Upper lobe of left lung (tissue), 6 donors: ENCODE measurements around the gene HOXD13. TPM values are rescaled to one million over a fixed set of nuclear protein-coding genes. Genes with fewer than 3 reads are reported as not detected.

ENCODE experiments used
- ATAC-seq, 2 donors: fragments of 200-7000 bp; cut with Tn5 transposase; one replicate each; pipeline ENCODE4 v1.9.1; 2022; ENCODE audit warnings: mild to moderate bottlenecking in 2 of 2, moderate library complexity in 2 of 2; ENCODE audit not compliant: low FRiP score in 2 of 2
- DNase-seq, 2 donors: peaks; one replicate each; pipeline ENCODE4 v3.0.0-alpha.2; 2019 to 2020
- H3K27ac ChIP-seq, 4 donors: fragments of 200-600 bp; sonication (generic); one replicate each; pipeline ENCODE4 v1.5.1; 2016 to 2019
- H3K27me3 ChIP-seq, 4 donors: fragments of 200-600 bp; sonication (generic); one replicate each; pipeline ENCODE4 v1.5.1; 2017 to 2019
- H3K36me3 ChIP-seq, 4 donors: fragments of 200-600 bp; sonication (generic); one replicate each; pipeline ENCODE4 v1.5.1; 2016 to 2019
- H3K4me1 ChIP-seq, 4 donors: fragments of 200-600 bp; sonication (generic); one replicate each; pipeline ENCODE4 v1.5.1; 2018 to 2019
- H3K4me3 ChIP-seq, 4 donors: fragments of 200-600 bp; sonication (generic); one replicate each; pipeline ENCODE4 v1.5.1; 2017 to 2019; ENCODE audit warnings: mild to moderate bottlenecking in 2 of 4, moderate library complexity in 1 of 4
- H3K9me3 ChIP-seq, 4 donors: fragments of 200-600 bp; sonication (generic); one replicate each; pipeline ENCODE4 v1.5.1; 2018 to 2019
- CTCF ChIP-seq, 6 experiments: fragments of 450-650 bp in 4 of 6; fragments of 200-600 bp in 2 of 6; sonication (generic) in 2 of 6; IDR thresholded peaks; one replicate each; pipeline ENCODE4 v1.5.1; 2016 to 2019; ENCODE audit warnings: antibody characterized with exemption in 6 of 6
- EP300 ChIP-seq, 4 donors: sonication (generic); formaldehyde crosslinking; IDR thresholded peaks; one replicate each; pipeline ENCODE4 v1.5.1; 2017; ENCODE audit warnings: antibody characterized with exemption in 4 of 4, control low read depth in 2 of 4
- POLR2A ChIP-seq, 4 donors: fragments of 450-650 bp; IDR thresholded peaks; one replicate each; pipeline ENCODE4 v1.5.1; 2016 to 2017; ENCODE audit warnings: antibody characterized with exemption in 4 of 4, mild to moderate bottlenecking in 2 of 4
- POLR2AphosphoS5 ChIP-seq, 2 donors: sonication (generic); formaldehyde crosslinking; IDR thresholded peaks; one replicate each; pipeline ENCODE4 v1.5.1; 2017; ENCODE audit warnings: antibody characterized with exemption in 2 of 2
- WGBS, 2 donors: methylation state at CpG; one replicate each; pipeline ENCODE4 v1.1.5; 2017 to 2018; 5-methylcytosine and 5-hydroxymethylcytosine counted together
- total RNA-seq, 6 donors: library from RNA; depleted of rRNA in 4 of 6; stranded (reverse); fragments of >200 nt in 4 of 6; gene quantifications; one replicate each; pipeline versions ENCODE4 v1.1.0 to v1.2.1, GENCODE V29; 2016 to 2021
- donor health status: DM: no; HTN: no; CAD: no; lungs with moderate emphysema.
- donor health status: DM: no; HTN: yes; CAD: no; lungs with severe emphysema.

Gene HOXD13
- total RNA-seq, 6 donors from 2014 or later = not detected

GRCh38 chr2:176100547-176101140, 8.1 kb downstream of the HOXD13 start:
- H3K4me1 ChIP-seq = peaks cover 23 to 49% (median 30%) of the 10 kb centered on the region in 4 donors
- ATAC-seq = no peak

DNA sequence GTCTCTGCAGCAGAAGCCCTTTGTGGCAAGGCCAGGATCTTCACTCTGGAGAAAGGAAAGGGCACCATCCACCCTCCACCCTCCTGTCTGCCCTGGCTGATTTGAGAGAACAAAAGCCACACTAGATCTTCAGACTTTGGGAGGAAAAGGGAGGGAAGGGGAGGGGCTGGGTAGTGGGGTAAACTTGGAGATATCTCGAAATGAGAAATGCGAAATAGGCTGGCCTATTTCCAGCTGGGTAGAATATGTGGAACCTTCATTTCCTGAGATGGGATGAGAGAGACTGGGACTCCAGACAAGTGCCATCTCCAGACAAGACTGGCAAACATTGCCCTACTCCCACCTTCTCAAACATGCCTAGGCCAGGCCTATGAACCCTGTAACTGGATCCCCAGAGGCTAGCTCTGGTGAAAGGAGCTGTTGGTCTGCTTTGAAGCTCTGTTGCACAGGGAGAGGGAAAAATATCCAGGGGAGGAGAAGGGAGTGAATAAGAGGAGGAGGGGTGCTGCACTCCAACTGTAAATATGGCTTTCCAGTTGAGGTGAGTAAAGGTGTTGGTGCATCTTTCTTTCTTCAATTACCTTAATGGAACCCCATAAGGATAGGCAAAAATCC, 8.8 kb downstream of the HOXD13 start:
- Histone ChIP-seq H3K27ac (no peak overlapping the region), H3K9me3 (no peaks in the 10 kb centered on the region), H3K4me1 (peaks cover 22 to 46% (median 31%) of the 10 kb centered on the region in 4 donors), H3K36me3 (no peaks in the 10 kb centered on the region), H3K27me3 (peaks cover 0 to 95% (median 63%) of the 10 kb centered on the region in 4 donors), H3K4me3 (no peak overlapping the region)
- 2 to 9% methylated on average over 2 of the region's 2 CpGs for WGBS, 2 donors
- TF ChIP-seq CTCF (IDR thresholded peaks at IDR 0.05) (no peak), POLR2A (IDR thresholded peaks at IDR 0.05) (no peak)
- ATAC-seq (no peak), DNase-seq (no peak)

More at GRCh38 chr2:176100547-176101140, 8.1 kb downstream of the HOXD13 start:
- Histone ChIP-seq H3K27ac (no peak overlapping the region), H3K27me3 (peaks cover 0 to 91% (median 63%) of the 10 kb centered on the region in 4 donors), H3K36me3 (no peaks in the 10 kb centered on the region), H3K4me3 (no peak overlapping the region), H3K9me3 (no peaks in the 10 kb centered on the region)
- DNase-seq = no peak
- WGBS, 2 donors = 12% methylated on average over 14 to 28 of the region's 28 CpGs
- no peak for TF ChIP-seq POLR2A (IDR thresholded peaks at IDR 0.05)
- no peak for TF ChIP-seq CTCF (IDR thresholded peaks at IDR 0.05)
- TF ChIP-seq POLR2AphosphoS5 (IDR thresholded peaks at IDR 0.05) = no peak
- TF ChIP-seq EP300 (IDR thresholded peaks at IDR 0.05) = no peak

- DNase-seq = no peak
- H3K4me1 ChIP-seq = peaks cover 22 to 46% (median 31%) of the 10 kb centered on the region in 4 donors
- H3K27ac ChIP-seq = no peak overlapping the region
- TF ChIP-seq EP300 (IDR thresholded peaks at IDR 0.05) (no peak), POLR2A (IDR thresholded peaks at IDR 0.05) (no peak), POLR2AphosphoS5 (IDR thresholded peaks at IDR 0.05) (no peak), CTCF (IDR thresholded peaks at IDR 0.05) (no peak)
- H3K4me3 ChIP-seq = no peak overlapping the region
- no peaks in the 10 kb centered on the region for H3K9me3 ChIP-seq
- no peaks in the 10 kb centered on the region for H3K36me3 ChIP-seq
- peaks cover 2 to 95% (median 66%) of the 10 kb centered on the region in 4 donors for H3K27me3 ChIP-seq
- WGBS, 2 donors = 22 to 40% methylated on average over 5 of the region's 5 CpGs
- no peak for ATAC-seq
These were observed 9.3 kb downstream of the HOXD13 start for GRCh38 chr2:176101842-176102241.

DNA sequence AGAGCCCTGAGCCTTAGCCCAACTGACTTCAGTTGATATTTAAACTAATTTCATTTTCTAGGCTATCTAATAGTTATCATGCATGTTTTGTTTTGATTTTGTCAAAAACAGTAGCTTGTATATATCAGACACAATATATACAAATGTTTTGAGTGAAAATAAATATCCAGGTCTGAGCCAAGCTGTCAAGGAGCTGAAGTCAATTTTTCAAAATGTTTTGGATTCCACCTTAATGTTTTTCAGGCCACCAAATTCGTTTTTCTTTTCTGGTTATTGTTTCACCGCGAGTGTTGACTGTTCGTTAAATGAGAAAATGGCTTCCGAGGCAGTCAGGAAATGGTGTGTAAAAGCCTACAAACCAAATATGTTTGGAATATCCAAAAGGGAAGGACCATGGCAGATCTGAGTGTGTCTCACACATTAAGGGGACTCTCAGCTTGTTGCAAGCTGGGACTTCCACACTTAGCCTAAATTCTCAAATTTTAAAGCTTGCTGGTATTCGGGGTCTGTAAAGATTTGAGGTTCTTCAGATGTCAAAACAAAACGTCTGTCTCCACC, 9.9 kb downstream of the HOXD13 start:
- DNase-seq (no peak), ATAC-seq (no peak)
- Histone ChIP-seq H3K4me1 (peaks cover 22 to 46% (median 32%) of the 10 kb centered on the region in 4 donors), H3K27me3 (peaks cover 2 to 95% (median 67%) of the 10 kb centered on the region in 4 donors), H3K27ac (no peak overlapping the region), H3K9me3 (no peaks in the 10 kb centered on the region), H3K36me3 (no peaks in the 10 kb centered on the region), H3K4me3 (no peak overlapping the region)
- 18 to 20% methylated on average over 7 of the region's 7 CpGs for WGBS, 2 donors
- TF ChIP-seq POLR2AphosphoS5 (IDR thresholded peaks at IDR 0.05) (no peak), EP300 (IDR thresholded peaks at IDR 0.05) (no peak), CTCF (IDR thresholded peaks at IDR 0.05) (no peak), POLR2A (IDR thresholded peaks at IDR 0.05) (no peak)
